SH-SY5Y (cell line): ENCODE measurements around the gene PTPRA.

Source experiments
- GATA2 ChIP-seq: IDR thresholded peaks from 2 replicates; pipeline ENCODE4 v1.6.1; 2011; ENCODE audit warnings: mild to moderate bottlenecking, low read depth, low read length
- GATA3 ChIP-seq: IDR thresholded peaks from 2 replicates; pipeline ENCODE4 v1.6.1; 2011; ENCODE audit warnings: low read depth, mild to moderate bottlenecking, low read length, moderate library complexity

The PTPRA gene

GRCh38 chr20:2873010-2873746 lies at the start of gene PTPRA:
PTPRA (plus strand) TSS chr20:2873481; CDS start chr20:2964278, 90,797 bp downstream.
- TF ChIP-seq GATA3, result no peak
- TF ChIP-seq GATA2, result no peak

- TF ChIP-seq GATA2, result no peak
- no peak for TF ChIP-seq GATA3
Observed at GRCh38 chr20:2825761-2826160, 47.5 kb upstream of the PTPRA start.

- no peak for TF ChIP-seq GATA3
- TF ChIP-seq GATA2, result no peak
Observed at GRCh38 chr20:2826655-2827054, 46.6 kb upstream of the PTPRA start.

- TF ChIP-seq GATA3, result no peak
- no peak for TF ChIP-seq GATA2
Observed at GRCh38 chr20:2829376-2829775, 43.9 kb upstream of the PTPRA start.

- no peak for TF ChIP-seq GATA3
- TF ChIP-seq GATA2, result no peak
Observed at GRCh38 chr20:2833761-2834160, 39.5 kb upstream of the PTPRA start.

GRCh38 chr20:2834401-2835110 lies 38.7 kb upstream of the PTPRA start:
- TF ChIP-seq GATA3 (no peak), GATA2 (no peak)

- TF ChIP-seq GATA3, result no peak
- TF ChIP-seq GATA2, result no peak
Observed at GRCh38 chr20:2835331-2835796, 37.9 kb upstream of the PTPRA start.

- TF ChIP-seq GATA3, result no peak
- no peak for TF ChIP-seq GATA2
Observed at GRCh38 chr20:2836035-2836434, 37.2 kb upstream of the PTPRA start.

- TF ChIP-seq GATA3 (no peak), GATA2 (no peak)
Observed at GRCh38 chr20:2837221-2837960, 35.9 kb upstream of the PTPRA start.

GRCh38 chr20:2838170-2838797 lies 35.0 kb upstream of the PTPRA start:
- TF ChIP-seq GATA3 (no peak), GATA2 (no peak)

GRCh38 chr20:2838847-2839671 lies 34.2 kb upstream of the PTPRA start:
- TF ChIP-seq GATA2 (no peak), GATA3 (no peak)

- TF ChIP-seq GATA3 (no peak), GATA2 (no peak)
Observed at GRCh38 chr20:2839732-2840137, 33.5 kb upstream of the PTPRA start.
